ENCODE measurements around the gene HOXC11.

HOXC11 gene

GRCh38 chr12:53973236-53974042 is 513 bp downstream of the HOXC11 start:
- DNase-seq (ENCODE audit: low read depth, low spot score): no peak

GRCh38 chr12:53974084-53975063 is 1.4 kb downstream of the HOXC11 start, which contains the start of gene HOTAIR:
HOTAIR (minus strand) TSS chr12:53974954.
- no peak for DNase-seq (ENCODE audit: low read depth, low spot score)

DNA sequence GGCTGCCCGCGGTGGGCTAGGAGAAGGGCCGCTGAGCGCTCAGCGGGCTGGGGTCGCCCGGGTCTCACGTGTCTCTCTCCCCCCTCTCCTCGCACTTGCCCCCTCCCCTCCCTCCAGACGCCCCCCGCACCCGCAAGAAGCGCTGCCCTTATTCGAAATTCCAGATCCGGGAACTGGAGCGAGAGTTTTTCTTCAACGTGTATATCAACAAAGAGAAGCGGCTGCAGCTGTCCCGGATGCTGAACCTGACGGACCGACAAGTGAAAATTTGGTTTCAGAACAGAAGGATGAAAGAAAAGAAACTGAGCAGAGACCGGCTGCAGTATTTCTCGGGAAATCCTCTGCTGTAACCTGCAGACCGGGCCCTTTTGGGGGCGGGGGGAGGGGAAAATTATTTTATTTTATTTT is 2.1 kb downstream of the HOXC11 start:
- DNase-seq (ENCODE audit: low read depth, low spot score): no peak

DNA sequence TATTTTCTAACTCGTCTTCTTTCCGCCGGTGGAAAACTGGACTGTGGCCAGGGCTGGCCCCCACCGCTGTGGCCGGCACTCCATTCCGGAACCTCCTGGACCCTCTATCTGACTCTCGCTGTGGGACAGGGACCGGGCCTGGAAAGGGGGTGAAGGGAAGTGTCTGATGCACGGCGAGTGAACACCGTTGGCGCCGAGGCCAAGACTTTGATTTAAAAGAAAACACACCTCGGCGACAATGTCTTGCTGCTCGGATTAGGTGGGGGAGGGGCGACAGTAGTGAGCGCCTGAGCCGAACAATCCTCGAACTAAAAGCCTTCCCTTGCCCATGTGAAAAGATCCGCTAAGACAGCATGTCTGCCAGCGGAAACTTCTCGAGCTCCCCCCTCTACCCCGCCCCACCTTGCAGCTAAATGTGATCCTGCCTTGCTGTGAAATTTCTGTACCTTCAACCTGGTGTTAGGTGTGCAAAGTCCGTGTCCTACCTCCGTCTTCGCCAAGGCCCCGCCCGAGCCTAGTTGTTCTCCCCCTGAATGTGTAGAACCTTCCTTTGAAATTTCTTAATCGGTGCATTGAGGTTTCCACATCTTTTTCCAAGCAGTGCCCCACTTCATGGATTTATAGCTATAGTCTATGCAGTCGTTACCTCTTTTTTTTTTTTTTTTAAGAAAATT is 2.7 kb downstream of the HOXC11 start:
- no peak for DNase-seq (ENCODE audit: low read depth, low spot score)

DNA sequence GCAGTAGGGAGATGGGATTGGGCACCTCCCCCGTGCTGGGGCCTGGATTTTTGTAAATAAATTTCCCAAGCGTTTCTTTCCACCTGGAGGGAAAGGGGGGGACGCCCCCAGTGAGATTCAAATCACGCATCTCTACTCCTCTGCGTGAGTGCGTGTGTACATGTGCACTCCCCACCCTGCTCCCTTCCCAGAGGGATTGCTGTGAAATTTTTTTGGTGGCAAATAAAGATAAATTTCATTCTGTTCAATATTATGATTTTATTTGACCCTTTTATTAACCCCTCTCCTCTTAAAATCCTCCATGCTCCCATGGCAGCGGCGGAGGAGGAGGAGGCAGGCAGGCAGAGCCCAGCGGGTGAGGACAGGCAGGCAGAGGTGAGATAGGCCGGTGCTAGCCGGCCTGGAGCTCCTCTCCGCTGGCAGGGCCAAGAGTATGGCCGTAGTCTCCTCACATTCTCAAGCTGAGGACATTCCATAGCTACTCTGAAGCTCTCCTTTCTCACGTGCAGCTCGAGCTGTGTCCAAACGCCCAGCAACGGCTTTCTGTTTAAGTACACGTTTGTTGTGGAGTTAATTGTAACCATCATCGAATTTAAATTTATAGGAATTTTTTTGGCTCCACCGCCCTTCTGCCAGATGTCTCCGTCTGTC is 3.4 kb downstream of the HOXC11 start:
- no peak for DNase-seq (ENCODE audit: low read depth, low spot score)

- no peak for DNase-seq (ENCODE audit: low read depth, low spot score)
These were observed 4.1 kb downstream of the HOXC11 start for GRCh38 chr12:53976823-53977595.

DNA sequence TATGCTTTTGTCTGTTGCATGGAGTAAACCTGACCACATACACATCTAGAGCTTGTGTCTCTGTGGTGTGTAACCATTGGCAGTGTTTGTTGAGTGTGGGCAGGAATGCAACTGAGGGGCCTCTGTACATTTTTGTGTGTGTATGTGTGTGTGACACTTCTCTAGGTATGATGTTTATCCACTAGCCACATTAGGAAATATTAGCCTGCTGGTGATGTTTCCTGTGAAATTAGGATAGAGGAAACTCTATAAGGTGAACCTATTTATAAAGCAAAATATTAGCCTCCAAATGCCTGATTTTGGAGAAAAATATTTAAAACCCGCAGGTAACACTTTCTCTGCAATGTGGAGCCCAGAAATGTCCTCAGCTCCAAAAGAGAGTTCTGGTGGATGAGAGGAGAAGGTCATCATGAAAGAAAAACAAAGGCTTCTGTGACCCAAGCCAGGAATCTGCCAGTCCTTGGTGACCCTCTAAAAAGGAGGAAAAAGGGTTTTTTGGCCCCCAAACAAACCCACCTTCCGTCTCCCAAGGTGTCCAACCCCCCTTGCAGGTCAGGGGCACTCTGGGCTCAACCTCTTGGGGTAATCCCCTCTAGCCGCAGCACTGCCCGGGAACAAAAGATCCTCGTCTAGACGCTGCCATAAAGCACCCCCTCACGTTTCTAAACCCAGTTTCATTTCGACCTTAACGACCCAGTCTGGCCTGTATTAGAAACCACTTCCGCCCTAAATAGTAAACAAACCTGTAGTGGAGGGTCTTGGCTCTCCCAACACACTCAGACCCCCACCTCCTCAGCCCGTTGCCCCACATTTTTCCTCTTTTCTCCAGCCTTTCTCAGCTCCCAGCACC is 4.9 kb downstream of the HOXC11 start:
- no peak for DNase-seq (ENCODE audit: low read depth, low spot score)

DNA sequence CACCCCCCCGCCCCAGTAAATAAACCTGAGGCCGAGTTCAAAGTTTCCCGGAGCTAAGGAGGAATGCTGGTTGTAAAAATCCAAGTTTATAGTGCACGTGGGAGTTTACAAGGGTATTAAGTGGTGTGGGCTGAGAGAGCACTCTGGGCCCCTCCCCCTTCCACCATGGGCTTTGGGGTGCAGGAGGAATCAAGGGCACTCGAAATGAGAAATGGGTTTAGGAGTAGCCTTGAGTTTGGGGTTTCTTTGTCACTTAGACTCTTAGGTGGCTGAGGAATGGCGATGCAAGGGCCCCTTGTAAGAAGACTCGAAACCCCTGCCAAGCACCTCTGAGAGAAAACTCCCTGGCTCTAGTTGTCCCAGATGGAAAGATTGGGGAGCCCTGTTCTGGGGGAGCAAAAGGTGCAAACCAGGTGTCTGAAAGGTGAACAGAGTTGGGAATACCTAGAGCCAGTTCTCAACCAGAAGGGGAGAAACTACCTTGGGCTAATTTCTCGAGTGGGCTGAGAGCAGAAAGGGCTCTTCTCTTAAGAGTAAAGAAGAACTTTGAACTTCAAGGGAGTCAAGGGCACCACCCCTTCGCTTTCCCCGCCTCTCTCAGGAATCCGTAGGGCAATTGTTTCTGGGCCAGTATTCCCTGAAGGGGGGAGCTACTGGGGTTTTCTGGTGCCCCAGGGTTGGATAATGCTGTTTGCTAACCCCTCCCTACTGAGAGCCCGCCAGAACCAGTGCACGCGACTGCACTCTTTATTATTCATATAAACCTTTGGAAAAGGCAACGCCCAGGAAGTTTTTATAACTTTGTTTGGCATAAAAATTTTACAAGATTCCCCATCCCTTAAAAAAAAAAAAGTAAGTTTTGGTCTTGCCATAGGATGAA is 5.8 kb downstream of the HOXC11 start:
- DNase-seq (ENCODE audit: low read depth, low spot score): no peak

DNA sequence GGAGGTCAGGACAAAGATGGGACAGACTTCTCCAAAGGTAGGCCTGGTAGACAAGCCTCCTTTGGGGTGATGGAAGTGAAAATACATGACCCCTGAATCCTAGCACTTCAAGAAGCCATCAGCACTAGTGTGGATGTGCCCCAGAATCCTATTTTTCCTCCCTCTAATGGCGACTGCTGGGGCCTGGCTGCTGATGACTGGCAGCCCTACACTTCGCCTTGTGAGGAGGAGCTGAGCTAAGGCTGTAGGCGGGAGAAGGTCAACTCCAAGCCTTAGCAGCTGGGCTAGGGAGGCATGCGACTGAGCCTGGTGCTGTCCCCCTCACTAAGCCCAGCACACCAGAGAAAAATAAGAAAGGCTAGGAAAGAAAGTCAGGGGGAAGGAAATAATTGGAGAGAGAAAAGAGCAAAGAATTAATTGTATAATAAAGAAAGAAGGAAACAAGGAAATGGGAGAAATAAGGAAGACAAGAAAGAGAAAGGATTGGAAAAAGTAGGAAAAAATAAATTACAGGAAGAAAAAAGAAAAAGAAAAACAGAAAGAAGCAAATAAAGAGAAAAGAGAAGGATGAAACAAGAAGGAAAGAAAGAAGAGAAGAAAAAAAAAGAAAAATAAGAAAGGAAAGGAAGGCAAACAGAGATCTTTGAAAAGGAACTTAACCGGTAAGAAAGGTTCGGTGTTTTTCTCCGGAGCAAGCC is 7.3 kb downstream of the HOXC11 start:
- DNase-seq (ENCODE audit: low read depth, low spot score): no peak

- DNase-seq (ENCODE audit: low read depth, low spot score): no peak
These were observed 8.0 kb downstream of the HOXC11 start for GRCh38 chr12:53980802-53981496.

DNA sequence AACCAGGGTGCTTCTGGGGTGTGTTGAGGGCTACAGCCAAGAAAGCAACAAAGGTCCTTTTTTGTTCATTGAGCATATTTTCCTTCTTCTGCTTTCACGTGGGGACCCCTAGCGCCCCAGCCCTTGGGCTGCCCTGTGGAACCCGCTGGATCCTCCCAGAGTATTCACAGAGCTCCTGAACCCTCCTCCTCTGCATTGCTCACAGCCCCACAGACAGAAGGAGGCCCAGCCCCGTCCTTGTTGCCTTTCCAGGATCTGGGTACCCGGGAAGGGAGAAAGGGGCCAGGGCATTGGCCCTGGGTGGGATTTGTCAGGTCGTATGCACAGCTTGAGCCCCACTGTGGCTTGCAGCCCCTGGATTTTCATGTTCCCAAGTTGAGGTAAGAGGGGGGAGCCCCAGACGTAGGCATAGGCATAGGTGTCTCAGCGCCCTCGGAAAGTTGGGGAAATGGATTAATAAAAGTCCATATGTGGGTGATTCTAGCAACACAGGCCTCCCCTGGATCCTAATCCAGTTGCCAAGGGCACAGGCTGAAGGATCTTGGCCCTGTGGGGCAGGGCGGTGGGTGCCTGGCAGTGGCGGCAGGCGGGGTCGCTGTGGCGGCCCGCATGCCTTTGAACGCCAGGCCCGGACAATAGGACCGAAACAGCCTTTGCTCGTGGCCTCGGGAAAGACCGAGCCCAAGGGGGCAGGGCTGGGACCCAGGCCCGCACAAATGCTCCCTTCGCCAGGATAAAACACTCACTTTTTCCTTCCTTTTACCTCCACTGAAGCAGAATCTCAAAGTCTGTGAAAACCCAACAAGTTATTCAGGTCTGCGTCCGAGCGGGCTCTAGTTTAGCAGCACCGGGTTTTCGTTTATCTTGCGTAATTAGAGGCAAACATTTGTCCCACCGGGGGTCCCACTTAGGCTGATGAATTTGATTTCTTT is 9.0 kb downstream of the HOXC11 start:
- no peak for DNase-seq (ENCODE audit: low read depth, low spot score)

GRCh38 chr12:53982648-53983567 is 10.0 kb downstream of the HOXC11 start:
- no peak for DNase-seq (ENCODE audit: low read depth, low spot score)

DNA sequence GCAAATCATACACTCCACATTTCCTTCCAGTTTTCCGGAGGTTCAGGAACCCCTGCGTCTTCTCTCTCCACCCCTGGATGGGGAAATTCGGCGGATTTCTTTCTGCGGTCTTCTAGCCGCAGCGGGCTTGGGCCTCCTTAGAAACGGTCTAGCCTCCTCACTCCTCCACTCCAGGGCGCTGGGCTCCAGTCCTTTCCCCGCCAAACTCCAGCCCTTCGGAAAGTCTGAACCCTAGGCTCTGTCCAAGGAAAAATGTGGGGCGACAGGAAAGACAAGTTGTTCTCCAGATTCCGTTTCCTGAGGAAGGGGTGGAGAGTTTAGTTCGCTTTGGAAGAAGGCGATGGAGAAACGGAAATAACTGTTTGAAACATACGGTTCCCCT is 10.6 kb downstream of the HOXC11 start:
- no peak for DNase-seq (ENCODE audit: low read depth, low spot score)

GRCh38 chr12:53983950-53984572 is 11.1 kb downstream of the HOXC11 start:
- DNase-seq (ENCODE audit: low read depth, low spot score): no peak
